HG03354 (cell line): Measurements from ENCODE around the gene RABIF.
A peak's percentile ranks its signal among the peaks of the same experiment; 100 is the strongest.
"Not testable (repeated sequence)": the region's sequence is repeated elsewhere in the genome, so short reads cannot be mapped to it uniquely, and the experiment has no call there.

Source experiments
- ATAC-seq: cut with Tn5 transposase; IDR thresholded peaks from one replicate; pipeline ENCODE4 v1.9.1; 2021; ENCODE audit warnings: mild to moderate bottlenecking; ENCODE audit not compliant: unreplicated experiment, poor library complexity, severe bottlenecking

RABIF gene

DNA sequence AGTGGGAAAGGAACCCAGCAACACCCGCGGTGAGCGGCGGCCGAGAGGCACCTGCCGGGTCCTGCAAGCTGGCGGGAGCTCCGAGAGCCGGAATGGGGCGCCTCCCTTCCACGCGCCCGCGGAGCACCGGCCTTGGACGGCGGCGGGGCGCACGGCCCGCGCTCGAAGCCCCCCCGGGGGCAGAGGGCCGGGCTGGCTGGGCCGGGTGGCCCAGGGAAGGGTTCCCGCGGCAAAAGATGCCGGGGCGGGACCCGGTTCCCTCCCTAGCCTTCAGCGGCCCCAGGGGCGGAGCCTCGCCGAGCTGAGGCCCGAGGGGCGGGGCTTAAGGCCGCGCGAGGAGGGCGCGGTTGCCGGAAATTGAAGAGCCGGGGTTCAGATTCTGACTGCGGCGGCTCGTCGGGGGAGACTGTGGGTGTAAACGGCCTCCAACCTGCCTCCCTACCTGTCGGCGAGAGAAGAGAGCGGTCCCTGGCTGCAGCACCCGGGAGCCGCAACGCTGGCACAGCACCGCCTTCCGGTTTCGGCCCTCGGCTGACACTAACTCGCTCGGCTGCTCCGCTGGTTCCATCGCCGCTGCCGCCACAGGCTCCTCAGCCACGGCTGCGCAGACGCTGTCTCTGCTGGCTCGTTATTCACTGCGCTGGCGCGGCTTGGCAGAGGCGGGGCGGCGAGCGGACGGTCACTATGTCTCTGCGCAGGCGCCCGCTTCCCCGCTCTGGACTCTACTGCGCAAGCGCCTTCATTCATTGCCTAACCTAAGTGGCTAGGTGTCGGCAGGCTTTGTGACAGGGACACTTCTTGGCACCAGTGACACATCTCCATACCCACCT is at the start of gene RABIF:
Gene RABIF, minus strand, starts transcription at position 619 of the 830 bp plus-strand sequence. Its CDS starts 51 bp downstream, at position 568.
- ATAC-seq, result peak; percentile 92

DNA sequence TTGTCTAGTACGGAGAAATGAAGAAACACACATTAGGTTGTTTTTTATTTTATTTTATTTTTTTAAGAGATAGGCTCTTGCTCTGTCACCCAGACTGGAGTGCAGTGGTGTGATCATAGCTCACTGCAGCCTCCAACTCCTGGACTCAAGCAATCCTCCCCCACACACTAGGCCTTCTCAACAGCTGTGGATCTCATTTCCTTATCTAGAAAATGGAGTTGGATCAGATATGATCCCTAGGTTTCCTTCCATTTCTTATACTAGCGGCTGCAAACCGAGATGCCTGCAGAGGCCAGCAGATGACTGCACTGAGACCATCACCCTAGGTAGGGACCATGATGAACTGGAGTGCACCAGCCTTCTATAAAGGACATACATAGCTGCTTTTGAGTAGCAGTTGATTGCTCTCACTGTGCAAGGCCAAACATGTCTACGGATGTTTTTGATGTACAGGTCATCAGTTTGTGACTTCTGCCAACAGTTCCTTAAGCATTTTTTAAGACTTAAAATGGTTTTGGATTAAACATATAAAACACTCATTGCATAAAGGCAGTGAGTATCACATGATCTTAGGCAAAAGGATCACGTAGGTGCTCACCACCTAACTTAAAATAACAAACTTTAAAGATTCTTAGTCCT is 49.5 kb upstream of the RABIF start:
- ATAC-seq, result no peak

DNA sequence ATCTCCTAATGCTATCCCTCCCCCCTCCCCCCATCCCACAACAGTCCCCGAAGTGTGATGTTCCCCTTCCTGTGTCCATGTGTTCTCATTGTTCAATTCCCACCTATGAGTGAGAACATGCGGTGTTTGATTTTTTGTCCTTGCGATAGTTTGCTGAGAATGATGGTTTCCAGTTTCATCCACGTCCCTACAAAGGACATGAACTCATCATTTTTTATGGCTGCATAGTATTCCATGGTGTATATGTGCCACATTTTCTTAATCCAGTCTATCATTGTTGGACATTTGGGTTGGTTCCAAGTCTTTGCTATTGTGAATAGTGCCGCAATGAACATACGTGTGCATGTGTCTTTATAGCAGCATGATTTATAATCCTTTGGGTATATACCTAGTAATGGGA is 47.5 kb upstream of the RABIF start:
- ATAC-seq, result not testable (repeated sequence)

DNA sequence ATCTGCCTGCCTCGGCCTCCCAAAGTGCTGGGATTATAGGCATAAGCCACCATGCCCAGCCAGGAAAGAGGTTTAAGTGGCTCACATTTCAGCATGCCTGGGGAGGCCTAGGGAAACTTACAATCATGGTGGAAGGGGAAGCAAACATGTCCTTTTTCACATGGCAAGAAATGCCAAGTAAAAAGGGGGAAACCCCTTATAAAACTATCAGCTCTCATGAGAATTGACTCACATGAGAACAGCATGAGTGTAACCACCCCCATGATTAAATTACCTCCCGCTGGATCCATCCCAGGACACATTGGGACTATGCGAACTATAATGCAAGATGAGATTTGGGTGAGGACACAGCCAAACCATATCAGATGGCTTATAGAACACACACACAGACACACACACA is 46.9 kb upstream of the RABIF start:
- ATAC-seq, result no peak

DNA sequence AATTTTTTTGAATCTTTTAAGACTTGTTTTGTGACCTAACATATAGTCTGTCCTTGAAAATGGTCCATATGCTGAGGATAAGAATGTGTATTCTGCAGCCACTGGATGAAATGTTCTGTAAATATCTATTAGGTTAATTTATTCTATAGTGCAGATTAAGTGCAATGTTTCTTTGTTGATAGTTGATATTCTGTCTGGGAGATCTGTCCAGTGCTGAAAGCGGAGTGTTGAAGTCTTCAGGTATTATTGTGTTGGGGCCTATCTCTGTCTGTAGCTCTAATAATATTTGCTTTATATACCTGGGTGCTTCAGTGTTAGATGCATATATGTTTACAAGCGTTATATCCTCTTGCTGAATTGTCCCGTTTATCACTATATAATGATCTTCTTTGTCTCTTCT is 45.8 kb upstream of the RABIF start:
- no peak for ATAC-seq

DNA sequence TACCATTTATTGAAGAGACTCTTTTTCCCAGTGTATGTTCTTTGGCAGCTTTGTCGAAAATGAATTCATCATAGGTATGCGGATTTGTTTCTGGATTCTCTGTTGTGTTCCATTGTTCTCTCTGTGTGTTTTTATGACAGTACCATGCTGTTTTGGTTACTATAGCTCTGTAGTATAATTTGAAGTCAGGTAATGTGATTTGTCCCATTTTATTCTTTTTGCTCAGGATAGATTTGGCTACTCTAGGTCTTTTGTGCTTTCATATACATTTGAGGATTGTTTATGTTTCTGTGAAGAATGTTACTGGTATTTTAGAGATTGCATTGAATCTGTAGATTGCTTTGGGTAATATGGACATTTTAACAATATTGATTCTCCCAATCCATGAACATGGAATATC is 43.5 kb upstream of the RABIF start:
- ATAC-seq, result no peak

DNA sequence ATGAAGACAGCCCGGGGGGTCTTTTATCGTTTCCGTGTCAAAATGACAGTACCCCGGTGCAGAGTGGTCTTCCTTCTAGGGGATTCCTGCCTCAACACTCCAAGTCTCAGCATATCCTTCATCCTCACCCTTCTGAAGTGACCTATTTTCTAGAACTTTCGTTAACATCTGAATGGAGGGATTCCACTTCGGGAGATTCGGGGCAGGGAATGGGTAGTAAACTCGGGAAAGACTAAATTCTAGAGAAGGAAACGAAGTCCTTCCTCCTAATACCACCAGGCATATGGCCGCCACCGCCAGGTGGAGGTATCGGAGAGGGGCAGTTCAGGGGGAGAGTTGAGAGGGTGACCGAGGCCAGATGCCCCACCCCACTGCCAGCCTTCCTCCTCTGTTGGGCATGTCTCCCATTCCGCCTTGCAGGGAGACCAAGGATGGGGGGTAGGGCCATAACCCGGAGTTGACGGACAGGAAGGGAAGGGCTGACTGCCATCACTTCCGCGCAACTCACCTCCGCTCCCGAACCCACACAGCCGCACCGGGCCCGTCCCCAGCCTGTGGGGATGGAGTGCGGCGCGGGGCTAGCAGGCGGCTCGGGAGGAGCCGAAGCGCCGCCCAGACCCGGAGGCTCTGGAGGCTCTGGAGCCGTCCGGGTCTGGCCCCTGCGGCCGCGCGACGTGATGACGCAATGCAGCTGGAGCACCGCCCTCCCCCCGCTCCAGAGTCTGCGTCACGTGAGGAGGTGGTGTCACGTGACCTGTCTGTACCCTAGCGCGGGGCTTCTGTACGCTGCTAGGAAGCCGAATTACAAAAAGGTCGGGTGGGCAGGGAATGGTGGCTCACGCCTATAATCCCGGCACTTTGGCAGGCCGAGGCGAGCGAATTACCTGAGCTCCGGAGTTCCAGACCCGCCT is 37.9 kb upstream of the RABIF start, which contains the start of gene KLHL12:
Gene KLHL12, minus strand, starts transcription at position 654 of the 911 bp plus-strand sequence. CDS start 2,072 bp downstream, outside the sequence.
- peak; percentile 92 for ATAC-seq

DNA sequence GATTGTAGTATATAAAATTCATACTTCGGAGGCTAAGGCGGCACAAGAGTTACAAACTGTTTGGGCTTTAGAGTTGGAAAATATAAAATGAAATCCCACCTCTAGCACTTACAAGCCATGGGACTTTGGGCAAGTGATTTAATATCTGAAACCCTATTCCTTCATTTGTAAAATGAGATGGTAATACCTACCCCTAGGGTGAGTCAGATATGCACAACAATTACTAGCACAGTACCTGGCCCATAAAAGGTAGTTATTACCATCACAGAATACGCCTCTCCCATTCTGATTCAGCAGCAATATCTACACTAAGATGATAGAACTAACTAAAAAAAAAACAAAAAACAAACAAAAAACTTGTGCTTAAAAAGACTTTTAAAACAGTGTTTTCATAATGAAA is 34.6 kb upstream of the RABIF start:
- no peak for ATAC-seq

DNA sequence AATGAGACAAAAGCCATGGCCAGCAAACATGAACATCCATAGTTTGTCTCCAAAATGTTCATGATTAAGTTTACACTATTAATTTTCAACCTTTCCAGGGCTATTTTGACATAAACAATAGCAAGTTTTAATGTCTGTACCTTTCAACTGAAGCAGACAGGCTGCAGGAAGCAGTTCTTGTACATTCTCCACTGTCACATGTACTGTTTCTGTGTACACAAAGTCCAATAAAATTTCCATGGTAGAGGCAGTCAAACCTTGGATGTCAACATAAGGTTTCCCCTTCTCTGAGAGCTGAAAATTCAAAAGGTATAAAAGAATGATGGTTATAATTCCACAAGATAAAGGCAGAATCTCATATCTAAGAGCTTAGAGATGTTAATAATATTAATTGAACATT is 30.7 kb upstream of the RABIF start:
- no peak for ATAC-seq

DNA sequence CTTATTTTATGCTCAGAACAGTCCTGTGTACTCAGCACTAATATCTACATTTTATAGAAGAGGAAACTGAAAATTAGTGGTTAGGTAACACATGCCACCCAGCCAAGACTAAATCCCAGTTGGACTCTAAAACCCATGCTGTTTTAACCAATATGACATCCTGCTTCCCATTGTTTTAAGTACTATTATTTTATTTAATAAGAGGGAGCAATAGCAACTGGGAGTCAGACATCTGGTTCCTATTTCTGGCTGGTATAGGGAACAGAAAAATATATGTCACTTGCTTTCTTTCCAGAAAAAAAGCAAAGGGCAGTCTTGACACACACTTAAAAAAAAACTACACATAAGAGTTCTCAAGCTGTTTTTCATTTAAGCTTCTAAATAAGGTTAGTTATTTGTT is 26.2 kb upstream of the RABIF start:
- no peak for ATAC-seq

DNA sequence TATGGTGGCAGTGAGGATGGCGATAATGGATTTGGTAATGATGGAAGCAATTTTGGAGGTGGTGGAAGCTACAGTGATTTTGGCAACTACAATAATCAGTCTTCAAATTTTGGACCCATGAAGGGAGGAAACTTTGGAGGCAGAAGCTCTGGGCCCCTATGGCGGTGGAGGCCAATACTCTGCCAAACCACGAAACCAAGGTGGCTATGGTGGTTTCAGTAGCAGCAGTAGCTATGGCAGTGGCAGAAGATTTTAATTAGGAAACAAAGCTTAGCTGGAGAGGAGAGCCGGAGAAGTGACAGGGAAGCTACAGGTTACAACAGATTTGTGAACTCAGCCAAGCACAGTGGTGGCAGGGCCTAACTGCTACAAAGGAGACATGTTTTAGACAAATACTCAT is 23.5 kb upstream of the RABIF start:
- not testable (repeated sequence) for ATAC-seq

DNA sequence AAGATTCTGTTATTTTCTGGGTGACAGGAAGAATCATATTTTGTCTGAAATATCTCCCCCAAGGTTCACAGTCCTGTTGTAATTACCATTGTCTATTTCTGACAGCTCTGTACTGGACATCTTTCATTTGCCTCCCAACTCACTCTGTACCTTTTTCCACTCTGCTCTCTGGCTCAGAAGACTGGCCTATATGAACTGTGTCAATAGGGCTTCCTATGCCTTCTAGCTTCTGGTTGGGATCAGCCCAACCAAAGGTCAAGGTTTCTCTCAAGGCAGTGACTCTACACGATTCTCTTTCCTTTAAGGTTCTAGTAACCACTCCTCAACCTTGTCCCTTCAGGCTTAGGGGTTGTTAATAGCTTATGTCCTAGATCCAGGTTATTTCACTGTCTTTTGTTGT is 20.5 kb upstream of the RABIF start:
- ATAC-seq, result no peak

DNA sequence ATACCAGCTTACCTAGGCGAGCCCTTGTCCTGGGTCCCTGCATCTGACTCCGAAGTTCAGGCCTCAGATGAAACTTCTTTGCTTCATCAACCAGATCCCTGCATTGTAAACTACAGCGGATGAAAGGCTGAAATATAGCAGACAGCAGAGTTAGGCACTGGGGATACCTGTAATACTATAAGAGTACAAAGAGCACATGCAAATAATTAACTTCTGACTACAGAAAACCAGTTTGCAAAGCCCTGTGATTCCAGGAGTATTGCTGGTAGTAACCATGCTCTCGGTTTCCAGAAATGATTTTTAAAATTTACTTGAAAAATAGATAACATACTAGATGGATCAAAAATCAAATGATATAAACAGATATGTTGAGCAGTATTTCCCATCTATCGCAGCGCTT is 20.0 kb upstream of the RABIF start:
- ATAC-seq, result no peak

DNA sequence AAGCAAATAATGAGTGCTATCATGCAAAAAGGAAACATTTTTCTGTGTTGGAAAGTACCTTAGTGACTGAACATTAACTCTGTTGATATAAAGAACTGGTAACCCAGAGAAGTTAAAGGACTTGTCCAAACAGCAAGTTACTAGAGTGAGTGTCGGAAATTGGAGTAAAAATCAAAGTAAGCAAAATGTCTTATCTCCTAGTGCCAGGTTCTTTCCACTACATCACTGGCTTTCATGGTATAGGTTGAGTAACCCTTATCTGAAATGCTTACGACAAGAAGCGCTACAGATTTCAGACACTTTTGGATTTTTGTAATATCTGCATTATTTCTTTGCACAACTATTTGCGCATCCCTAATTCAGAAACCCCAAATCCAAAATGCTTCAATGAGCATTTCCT is 16.4 kb upstream of the RABIF start:
- ATAC-seq, result no peak

DNA sequence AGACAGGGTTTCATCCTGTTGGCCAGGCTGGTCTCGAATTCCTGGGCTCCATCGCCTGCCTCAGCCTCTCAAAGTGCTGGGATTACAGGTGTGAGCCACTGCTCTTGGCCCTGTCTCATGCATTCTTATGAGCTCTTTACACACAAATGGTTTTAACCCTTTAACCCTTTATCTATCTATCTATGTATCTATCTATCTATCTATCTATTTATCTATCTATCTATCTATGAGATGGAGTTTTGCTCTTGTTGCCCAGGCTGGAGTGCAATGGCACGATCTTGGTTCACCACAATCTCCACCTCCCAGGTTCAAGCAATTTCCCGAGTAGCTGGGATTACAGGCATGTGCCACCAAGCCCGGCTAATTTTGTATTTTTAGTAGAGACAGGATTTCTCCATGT is 14.9 kb upstream of the RABIF start:
- ATAC-seq, result not testable (repeated sequence)

DNA sequence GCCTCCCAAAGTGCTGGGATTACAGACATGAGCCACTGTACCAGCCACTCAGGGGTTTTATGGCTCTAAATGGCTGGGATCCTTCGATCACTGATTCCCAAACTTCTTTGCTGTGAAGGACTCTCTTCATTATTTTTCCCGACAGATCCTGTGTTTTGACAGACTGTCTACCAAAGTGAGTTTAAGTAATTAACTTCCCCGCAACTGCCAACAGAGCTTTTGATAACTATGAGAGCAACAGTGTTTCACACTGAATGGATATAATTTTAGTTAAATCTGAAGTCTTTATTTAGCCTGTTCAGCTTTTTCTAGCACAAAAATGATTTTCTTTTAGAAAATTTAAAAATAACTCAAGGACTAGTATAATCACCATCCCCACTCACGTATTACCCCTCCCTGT is 12.6 kb upstream of the RABIF start:
- ATAC-seq, result no peak

DNA sequence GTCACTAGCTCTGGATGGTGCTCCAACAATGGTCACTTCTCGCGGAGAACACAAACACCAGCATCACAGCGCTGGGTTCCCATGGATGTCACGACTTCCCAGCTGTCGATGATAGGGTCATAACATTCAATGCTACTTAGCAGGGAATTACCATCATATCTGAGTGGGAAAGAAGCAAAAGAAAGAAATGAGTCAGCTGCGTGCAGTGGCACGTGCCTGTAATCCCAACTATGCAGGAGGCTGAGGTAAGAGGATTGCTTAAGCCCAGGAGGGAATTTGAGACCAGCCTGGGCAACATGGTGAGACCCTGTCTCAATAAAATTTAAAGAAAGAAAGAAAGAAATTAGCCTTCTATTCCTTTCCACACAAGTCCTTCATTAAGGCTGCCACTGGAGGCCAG is 3.6 kb upstream of the RABIF start:
- ATAC-seq, result no peak

DNA sequence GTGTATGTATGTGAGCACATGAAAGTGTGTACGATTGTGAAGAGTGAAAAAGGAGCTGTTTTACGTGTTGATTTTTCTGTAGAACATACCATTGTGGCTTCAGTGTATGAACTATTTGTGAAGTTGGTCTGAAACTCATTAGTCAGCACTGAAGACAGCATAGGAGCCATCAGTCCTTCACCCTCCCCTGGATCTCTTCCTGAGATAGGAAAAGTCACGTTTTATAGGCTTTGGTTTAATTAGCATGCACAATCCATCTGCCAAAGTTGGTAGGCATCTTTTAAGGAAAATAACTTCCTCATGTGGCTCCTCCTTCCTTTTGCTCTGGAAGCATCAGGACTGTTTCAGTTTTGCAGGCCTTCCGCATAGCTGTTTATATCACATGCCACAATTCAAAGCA is 1.4 kb upstream of the RABIF start:
- no peak for ATAC-seq

DNA sequence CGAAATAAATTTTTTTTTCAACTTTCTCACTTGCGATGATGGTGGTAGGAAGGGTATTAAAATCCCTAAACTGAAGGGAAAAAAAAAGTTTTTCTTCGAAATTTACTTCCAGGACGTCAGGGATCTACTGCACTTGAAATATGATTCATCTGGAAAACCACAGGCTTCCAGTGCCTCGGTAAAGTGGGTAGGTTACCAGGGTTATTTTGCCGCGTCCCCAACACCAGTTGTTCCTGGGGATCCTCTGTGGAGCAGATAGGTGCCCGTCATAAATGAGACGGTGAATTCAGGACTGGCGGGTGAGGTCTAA is 773 bp downstream of the RABIF start:
- no peak for ATAC-seq

DNA sequence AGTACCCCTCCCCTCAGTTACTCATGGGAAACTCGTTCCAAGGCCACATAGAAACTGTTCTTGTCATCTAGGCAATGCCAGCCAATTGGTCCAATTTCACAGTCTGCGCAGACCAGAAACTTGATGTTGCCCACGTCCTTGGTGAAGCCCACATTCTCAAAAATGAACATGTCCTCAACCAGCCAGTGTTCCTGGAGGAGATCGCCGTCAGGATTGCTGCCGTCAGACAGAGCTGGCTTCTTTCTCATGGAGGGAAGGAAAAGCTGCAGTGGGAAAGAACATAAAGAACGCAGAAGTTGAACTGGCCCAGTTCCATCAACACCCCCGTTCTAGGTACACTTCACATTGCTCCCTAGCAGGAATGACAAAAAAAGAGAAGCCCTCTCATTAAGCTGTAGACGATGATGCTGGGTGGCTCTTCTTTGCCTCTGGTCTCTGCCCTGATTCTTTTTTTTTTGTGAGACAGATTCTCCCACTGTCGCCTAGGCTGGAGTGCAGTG is 7.9 kb downstream of the RABIF start:
- ATAC-seq, result no peak
